Measurements from ENCODE around the gene ATP6V1F. TPM values are rescaled to one million over a fixed set of nuclear protein-coding genes. Genes with fewer than 3 reads are reported as not detected.

Gene ATP6V1F
- 180 TPM for total RNA-seq
- long read RNA-seq, transcript ATP6V1F-201 (2 exons, 704 nt), result major isoform, 92 of 94 reads
- long read RNA-seq, partial matches to known transcripts, result 2 of 94 reads
- long read RNA-seq, other reads (novel, unspliced or antisense), result 0 of 94 reads

GRCh38 chr7:128862571-128863432, at the start of gene ATP6V1F:
ATP6V1F (plus strand) TSS chr7:128862856; CDS start chr7:128862905, 49 bp downstream.
- DNase-seq (peak; percentile 99), ATAC-seq (peak; percentile 95)
- peaks cover 10% of the 10 kb centered on the region for H3K4me1 ChIP-seq
- intact Hi-C loops (cut with DNase I), result no loop called here
- H3K36me3 ChIP-seq, result peaks cover 15% of the 10 kb centered on the region
- peak within 1 kb of the TSS; percentile 86 for H3K4me3 ChIP-seq
- no peaks in the 10 kb centered on the region for H3K9me3 ChIP-seq
- no peak for TF ChIP-seq CTCF (IDR thresholded peaks at IDR 0.05)
- peak within 1 kb of the TSS; percentile 83 for H3K27ac ChIP-seq
- H3K27me3 ChIP-seq, result no peaks in the 10 kb centered on the region

GRCh38 chr7:128814499-128814898, 48.2 kb upstream of the ATP6V1F start:
- ATAC-seq (no peak), DNase-seq (no peak)
- no peaks in the 10 kb centered on the region for H3K36me3 ChIP-seq
- peaks cover 5% of the 10 kb centered on the region for H3K27me3 ChIP-seq
- intact Hi-C loops (cut with DNase I), result no loop called here
- no peak overlapping the region for H3K27ac ChIP-seq
- H3K4me3 ChIP-seq, result no peak overlapping the region
- TF ChIP-seq CTCF (IDR thresholded peaks at IDR 0.05), result no peak
- H3K9me3 ChIP-seq, result no peaks in the 10 kb centered on the region
- no peaks in the 10 kb centered on the region for H3K4me1 ChIP-seq

GRCh38 chr7:128815289-128815942, 47.2 kb upstream of the ATP6V1F start:
- Histone ChIP-seq H3K4me3 (no peak overlapping the region), H3K4me1 (no peaks in the 10 kb centered on the region), H3K27ac (no peak overlapping the region), H3K36me3 (no peaks in the 10 kb centered on the region), H3K9me3 (no peaks in the 10 kb centered on the region), H3K27me3 (peaks cover 5% of the 10 kb centered on the region)
- no peak for TF ChIP-seq CTCF (IDR thresholded peaks at IDR 0.05)
- DNase-seq (no peak), ATAC-seq (peak; percentile 46)
- intact Hi-C loops (cut with DNase I), result no loop called here

- no peak for ATAC-seq
- Histone ChIP-seq H3K27ac (no peak overlapping the region), H3K27me3 (peaks cover 5% of the 10 kb centered on the region), H3K36me3 (no peaks in the 10 kb centered on the region), H3K9me3 (no peaks in the 10 kb centered on the region), H3K4me3 (no peak overlapping the region), H3K4me1 (no peaks in the 10 kb centered on the region)
- no peak for DNase-seq
- TF ChIP-seq CTCF (IDR thresholded peaks at IDR 0.05), result no peak
- intact Hi-C loops (cut with DNase I), result no loop called here
Measured at GRCh38 chr7:128818694-128819093, 44.0 kb upstream of the ATP6V1F start.

GRCh38 chr7:128821724-128822123, 40.9 kb upstream of the ATP6V1F start:
- Histone ChIP-seq H3K9me3 (no peaks in the 10 kb centered on the region), H3K27ac (no peak overlapping the region), H3K27me3 (peaks cover 5% of the 10 kb centered on the region), H3K4me3 (no peak overlapping the region), H3K36me3 (no peaks in the 10 kb centered on the region), H3K4me1 (no peaks in the 10 kb centered on the region)
- intact Hi-C loops (cut with DNase I), result no loop called here
- DNase-seq, result no peak
- TF ChIP-seq CTCF (IDR thresholded peaks at IDR 0.05), result no peak
- no peak for ATAC-seq

Measured in upper lobe of right lung (tissue), 1 donor.